Measurements from ENCODE around the gene ADGRG3. TPM values are rescaled to one million over a fixed set of nuclear protein-coding genes. Genes with fewer than 3 reads are reported as not detected.
"Not testable (repeated sequence)": the region's sequence is repeated elsewhere in the genome, so short reads cannot be mapped to it uniquely, and the experiment has no call there.

ADGRG3 gene
- total RNA-seq, 4 donors from 2014 or later: 2.3 to 17.7 (median 4.4) TPM

- no peak for TF ChIP-seq CTCF (IDR thresholded peaks at IDR 0.05)
- DNase-seq (ENCODE audit: low spot score) (no peak), ATAC-seq (ENCODE audit: low FRiP score) (no peak)
Measured at GRCh38 chr16:57670196-57670595, 2.1 kb downstream of the ADGRG3 start.

GRCh38 chr16:57671451-57671850, 3.3 kb downstream of the ADGRG3 start:
- not testable (repeated sequence) for DNase-seq (ENCODE audit: low spot score); ATAC-seq (ENCODE audit: low FRiP score)

- DNase-seq (ENCODE audit: low spot score) (no peak), ATAC-seq (ENCODE audit: low FRiP score) (no peak)
- TF ChIP-seq CTCF (IDR thresholded peaks at IDR 0.05): no peak
Measured at GRCh38 chr16:57672416-57672815, 4.3 kb downstream of the ADGRG3 start.

GRCh38 chr16:57672824-57673223, 4.7 kb downstream of the ADGRG3 start:
- ATAC-seq (ENCODE audit: low FRiP score) (no peak), DNase-seq (ENCODE audit: low spot score) (no peak)
- TF ChIP-seq CTCF (IDR thresholded peaks at IDR 0.05): no peak

- ATAC-seq (ENCODE audit: low FRiP score): peak; percentile 52
- TF ChIP-seq CTCF (IDR thresholded peaks at IDR 0.05): no peak
- DNase-seq (ENCODE audit: low spot score): no peak
Measured at GRCh38 chr16:57675741-57676551, 7.8 kb downstream of the ADGRG3 start.

- DNase-seq (ENCODE audit: low spot score) (no peak), ATAC-seq (ENCODE audit: low FRiP score) (no peak)
- no peak for TF ChIP-seq CTCF (IDR thresholded peaks at IDR 0.05)
Measured at GRCh38 chr16:57676553-57677085, 8.5 kb downstream of the ADGRG3 start.

- DNase-seq (ENCODE audit: low spot score) (no peak), ATAC-seq (ENCODE audit: low FRiP score) (no peak)
- TF ChIP-seq CTCF (IDR thresholded peaks at IDR 0.05): no peak
Measured at GRCh38 chr16:57677622-57678369, 9.7 kb downstream of the ADGRG3 start.
